Stimulated activated CD8-positive, alpha-beta memory T cell treated with anti-CD3 and anti-CD28 coated beads, Interleukin-15, amount 100 ng/mL, for 1 hour (primary cell): ENCODE data around the gene NAGLU.
"Not testable (repeated sequence)": the region's sequence is repeated elsewhere in the genome, so short reads cannot be mapped to it uniquely, and the experiment has no call there.

Experiments
- DNase-seq: peaks from one replicate; pipeline ENCODE4 v3.0.0-alpha.2; 2020; ENCODE audit warnings: low read depth

NAGLU gene

GRCh38 chr17:42521666-42522262 is 14.3 kb upstream of the NAGLU start:
- DNase-seq = no peak

GRCh38 chr17:42522263-42522790 is 13.7 kb upstream of the NAGLU start:
- no peak for DNase-seq

DNA sequence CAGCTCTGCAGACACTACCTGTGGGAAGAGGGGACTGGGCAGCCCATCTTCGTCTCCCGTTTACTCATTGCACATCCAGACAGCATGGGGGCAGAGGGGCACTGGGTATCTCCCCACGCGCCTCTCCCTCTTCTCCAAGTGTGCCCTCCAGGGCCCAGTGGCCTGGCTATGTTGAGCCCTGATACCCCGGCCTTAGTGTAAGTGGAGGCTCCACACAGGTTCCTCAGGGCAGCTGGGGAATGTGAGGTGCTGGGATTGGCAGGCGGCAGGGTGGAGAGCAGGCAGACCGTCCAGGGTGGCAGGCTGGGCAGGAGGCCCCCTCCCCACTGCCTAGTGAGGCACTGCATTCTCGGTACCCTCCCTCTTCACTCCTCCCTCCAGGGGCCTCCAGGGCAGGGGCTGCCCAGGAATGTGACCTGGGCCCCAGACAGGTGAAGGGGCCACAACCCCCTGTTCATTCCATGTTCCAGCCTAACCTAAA is 13.2 kb upstream of the NAGLU start:
- DNase-seq = no peak

DNA sequence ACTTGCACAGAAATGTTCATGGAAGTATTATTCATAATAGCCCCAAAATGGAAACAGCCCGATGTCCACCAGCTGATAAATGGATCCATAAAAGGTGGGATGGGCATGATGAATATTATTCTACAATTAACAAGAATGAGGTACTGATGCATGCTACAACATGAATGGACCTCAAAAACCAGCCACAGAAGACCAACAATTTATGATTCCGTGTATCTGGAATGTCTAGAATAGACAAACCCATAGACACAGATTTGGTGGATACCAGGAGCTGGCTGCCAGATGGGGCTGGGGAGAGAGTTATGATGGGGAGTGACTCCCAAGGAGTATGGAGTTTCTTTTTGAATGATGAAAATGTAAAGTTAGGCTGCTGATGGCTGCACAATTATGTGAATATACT is 10.8 kb upstream of the NAGLU start:
- no peak for DNase-seq

- DNase-seq = no peak
Observed at GRCh38 chr17:42526031-42526444, 10.0 kb upstream of the NAGLU start.

DNA sequence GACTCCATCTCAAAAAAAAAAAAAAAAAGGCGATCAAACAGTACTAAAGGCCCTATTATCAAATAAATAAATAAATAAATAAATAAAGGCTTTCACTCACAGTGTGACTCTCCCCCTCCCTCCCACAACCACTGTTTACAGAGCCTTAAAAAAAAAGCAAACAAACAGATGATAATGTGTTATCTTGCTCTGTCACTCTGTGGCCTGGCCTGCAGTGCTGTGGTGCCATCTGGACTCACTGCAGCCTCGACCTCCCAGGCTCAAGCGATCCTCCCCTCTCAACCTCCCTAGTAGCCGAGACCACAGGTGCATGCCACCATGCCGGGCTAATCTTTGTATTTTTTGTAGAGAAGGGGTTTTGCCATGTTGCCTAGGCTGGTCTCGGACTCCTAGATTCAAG is 8.1 kb upstream of the NAGLU start:
- no peak for DNase-seq

DNA sequence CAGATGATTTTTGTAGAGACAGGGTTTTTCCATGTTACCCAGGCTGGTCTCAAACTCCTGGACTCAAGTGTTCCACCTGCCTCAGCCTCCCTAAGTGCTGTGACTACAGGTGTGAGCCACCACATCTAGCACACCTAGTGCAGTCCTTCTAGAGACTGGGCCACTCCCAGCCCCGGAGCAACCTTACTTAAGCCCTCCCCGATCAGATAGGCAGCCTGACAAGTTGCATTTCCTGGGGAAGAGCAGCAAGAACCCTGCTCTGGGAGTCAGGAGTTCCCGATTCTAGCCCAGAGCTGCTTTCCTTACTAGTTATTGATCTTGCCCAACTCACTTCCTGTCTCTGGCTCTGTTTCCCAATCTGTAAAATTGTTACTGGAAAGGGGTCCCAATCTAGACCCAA is 7.0 kb upstream of the NAGLU start:
- no peak for DNase-seq

DNA sequence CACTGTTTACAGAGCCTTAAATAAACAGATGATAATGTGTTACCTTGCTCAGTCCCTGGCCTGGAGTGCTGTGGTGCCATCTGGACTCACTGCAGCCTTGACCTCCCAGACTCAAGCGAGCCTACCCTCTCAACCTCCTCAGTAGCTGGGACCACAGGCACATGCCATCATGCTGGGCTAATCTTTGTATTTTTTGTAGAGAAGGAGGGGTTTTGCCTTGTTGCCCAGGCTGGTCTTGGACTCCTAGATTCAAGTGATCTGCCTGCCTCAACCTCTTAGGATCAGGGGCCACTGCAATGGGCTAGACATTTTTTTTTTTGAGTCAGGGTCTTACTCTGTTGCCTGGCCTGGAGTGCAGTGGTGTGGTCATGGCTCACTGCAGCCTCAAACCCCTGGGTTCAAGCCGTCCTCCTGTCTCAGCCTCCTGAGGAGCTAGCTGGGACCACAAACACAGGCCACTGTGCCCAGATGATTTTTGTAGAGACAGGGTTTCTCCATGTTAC is 5.0 kb upstream of the NAGLU start:
- no peak for DNase-seq

GRCh38 chr17:42531455-42532354 is 4.3 kb upstream of the NAGLU start:
- DNase-seq = no peak

DNA sequence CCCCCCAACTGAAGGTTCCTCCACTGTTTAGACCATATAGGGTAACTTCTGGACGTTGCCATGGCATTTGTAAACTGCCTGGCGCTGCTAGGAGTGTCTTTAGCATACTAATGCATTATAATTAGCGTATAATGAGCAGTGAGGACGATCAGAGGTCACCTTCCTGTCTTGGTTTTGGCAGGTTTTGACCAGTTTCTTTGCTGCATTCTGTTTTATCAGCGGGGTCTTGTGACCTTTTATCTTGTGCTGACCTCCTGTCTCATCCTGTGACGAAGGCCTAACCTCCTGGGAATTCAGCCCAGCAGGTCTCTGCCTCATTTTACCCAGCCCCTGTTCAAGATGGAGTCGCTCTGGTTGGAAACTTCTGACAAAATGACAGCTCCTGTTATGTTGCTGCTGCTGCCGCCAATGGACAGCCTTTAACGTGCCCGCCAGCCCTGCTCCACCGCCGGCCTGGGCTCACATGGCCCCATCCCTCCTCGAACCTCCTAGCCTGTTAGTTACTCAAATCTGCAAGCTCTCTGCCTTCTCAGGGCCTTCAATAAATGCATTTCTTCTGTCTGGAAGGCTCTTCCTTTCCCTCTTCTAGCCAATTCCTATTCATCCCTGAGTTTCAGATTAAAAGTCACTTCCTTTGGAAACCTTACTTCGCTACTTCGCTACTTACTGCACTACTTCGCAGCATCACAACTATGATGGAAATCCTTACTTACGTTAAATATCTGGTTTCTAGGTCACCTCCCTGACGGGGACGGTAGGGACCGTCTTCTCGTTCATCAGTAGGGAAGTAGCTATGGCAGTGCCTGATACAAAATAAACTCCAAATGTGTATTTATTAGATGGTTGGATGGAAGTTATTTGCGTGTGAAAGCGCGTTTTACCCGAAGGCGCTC is 640 bp upstream of the NAGLU start:
- DNase-seq = no peak

- no peak for DNase-seq
Observed at GRCh38 chr17:42536372-42537155, 523 bp downstream of the NAGLU start.

DNA sequence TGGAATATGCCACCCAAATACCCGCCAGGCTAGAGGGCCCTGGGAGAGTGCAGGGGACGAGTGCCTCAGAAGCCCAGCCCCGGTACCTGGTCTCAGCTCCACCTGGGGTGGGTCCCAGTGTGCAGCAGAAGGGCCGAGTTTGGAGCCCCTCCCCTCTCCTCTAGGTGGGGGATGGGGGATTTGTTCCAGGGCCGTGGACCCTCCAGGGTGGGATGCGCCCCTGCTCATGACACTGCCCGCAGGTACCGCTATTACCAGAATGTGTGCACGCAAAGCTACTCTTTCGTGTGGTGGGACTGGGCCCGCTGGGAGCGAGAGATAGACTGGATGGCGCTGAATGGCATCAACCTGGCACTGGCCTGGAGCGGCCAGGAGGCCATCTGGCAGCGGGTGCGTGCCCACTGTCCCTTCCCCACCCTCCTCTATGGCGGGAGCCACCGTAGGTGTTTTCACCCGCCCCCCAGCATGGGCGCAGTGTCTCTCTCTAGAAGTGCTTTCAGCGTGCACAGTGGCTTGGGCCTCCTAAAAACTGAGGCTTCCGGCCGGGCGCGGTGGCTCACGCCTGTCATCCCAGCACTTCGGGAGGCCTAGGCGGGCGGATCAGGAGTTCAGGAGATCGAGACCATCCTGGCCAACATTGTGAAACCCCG is 1.2 kb downstream of the NAGLU start:
- no peak for DNase-seq

DNA sequence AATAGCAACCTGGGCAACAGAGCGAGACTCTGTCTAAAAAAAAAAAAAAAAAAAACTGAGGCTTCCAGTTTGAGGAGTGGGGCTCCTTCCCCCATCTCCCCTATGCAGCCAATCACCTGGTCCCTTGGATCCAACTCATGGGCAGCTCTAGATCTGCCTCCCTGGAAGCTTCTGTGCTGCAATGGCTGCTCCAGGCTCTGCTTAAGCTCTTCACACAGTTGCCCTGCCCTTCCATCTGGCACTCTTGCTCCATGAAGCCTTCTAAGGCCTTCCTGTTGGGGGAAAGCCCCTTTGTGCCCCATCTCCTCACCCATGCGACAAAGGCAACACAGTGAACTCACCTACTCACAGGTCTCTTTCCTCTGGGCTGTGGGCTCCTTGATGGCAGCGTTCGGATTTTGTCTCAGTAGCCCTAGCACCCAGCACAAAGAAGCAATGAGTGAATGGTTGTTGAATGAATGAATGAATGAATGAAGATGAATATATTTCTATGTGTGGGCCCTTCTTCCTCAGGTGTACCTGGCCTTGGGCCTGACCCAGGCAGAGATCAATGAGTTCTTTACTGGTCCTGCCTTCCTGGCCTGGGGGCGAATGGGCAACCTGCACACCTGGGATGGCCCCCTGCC is 1.9 kb downstream of the NAGLU start:
- no peak for DNase-seq

DNA sequence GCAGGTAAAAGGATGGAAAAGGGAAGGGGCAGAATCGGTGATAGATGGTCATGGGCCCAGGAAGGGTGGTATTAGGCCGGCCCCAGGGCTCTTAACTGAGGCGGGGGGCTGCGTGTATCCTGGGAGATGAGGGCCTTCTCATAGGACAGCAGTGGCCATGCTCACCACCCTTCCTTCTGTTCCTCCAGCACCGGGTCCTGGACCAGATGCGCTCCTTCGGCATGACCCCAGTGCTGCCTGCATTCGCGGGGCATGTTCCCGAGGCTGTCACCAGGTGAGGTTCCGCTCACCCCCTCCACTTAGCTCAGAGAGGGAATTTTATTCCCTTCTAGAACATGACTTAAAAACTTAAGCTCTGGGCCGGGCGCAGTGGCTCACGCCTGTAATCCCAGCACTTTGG is 2.4 kb downstream of the NAGLU start:
- DNase-seq = no peak

- DNase-seq = not testable (repeated sequence)
Observed at GRCh38 chr17:42540558-42540957, 4.5 kb downstream of the NAGLU start.

GRCh38 chr17:42541041-42541833 is 5.2 kb downstream of the NAGLU start:
- no peak for DNase-seq

- no peak for DNase-seq
Observed at GRCh38 chr17:42543190-42544079, 7.4 kb downstream of the NAGLU start.

- no peak for DNase-seq
Observed at GRCh38 chr17:42544874-42545283, 8.8 kb downstream of the NAGLU start.
